GM19239 (cell line): ENCODE data around the gene PCDH10.

Experiments
- DNase-seq: peaks from one replicate; pipeline ENCODE4 v3.0.0; 2011; ENCODE audit warnings: low spot score; ENCODE audit not compliant: insufficient read length
- FAIRE-seq: peaks from 2 replicates; lab custom pipeline; 2011; peaks lifted over from hg19 to GRCh38; lab: Jason Lieb, UNC

PCDH10 gene

DNA sequence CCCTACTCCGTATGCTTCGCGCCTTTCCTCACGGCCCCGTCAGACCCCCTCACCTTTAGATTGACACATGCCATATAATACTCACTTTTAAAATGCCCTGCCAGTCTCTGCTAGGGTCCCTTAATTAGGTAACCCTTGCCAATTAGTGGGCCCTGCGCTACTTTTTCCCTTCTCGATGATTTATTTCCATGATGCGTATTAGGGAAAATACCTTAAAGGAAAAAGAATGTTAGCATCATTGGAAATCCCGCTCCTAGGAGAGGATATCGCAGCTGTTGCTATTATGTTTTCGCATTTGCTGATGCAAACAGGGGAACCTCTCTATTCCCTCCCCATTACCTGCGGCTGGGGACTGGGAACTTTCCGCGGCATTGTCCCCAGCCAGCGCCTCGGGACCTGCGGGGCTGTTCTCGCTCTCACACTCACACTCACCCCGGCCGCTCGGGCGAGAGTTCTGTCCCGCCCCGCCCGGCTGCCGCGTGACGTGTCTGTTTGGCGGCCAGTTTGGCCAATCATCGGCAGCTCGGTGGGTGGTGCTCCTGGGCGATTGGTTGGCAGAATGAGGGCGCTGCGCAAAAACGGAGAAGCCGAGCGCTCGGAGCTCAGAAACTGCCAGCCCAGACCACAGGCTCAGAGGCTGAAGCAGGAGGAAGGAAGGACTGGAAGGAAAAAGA lies at the start of gene PCDH10:
PCDH10 (plus strand) TSS at position 605 of the 674 bp plus-strand sequence. CDS start 847 bp downstream, outside the sequence.
- no peak for DNase-seq
- no peak for FAIRE-seq

DNA sequence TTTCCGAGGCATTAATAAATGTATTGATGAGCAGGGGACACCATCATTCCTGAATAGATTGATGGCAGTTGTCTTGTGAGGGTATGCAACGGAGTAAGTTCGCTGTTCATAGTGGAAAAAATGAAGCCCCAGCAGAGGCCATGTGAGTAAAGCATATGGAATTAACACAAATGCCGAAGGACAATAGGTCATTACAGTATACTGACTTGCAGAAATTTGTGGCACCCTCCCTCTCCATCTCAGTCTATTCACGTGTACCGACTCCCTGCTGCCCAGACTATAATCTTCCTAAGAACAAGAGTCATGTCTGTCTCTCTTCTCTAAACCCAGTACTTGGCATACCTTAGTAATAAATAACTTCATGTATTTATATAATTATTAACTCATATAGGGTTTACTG lies 47.1 kb upstream of the PCDH10 start:
- DNase-seq (no peak), FAIRE-seq (no peak)

GRCh38 chr4:133102612-133103409 lies 46.3 kb upstream of the PCDH10 start:
- DNase-seq (no peak), FAIRE-seq (no peak)

DNA sequence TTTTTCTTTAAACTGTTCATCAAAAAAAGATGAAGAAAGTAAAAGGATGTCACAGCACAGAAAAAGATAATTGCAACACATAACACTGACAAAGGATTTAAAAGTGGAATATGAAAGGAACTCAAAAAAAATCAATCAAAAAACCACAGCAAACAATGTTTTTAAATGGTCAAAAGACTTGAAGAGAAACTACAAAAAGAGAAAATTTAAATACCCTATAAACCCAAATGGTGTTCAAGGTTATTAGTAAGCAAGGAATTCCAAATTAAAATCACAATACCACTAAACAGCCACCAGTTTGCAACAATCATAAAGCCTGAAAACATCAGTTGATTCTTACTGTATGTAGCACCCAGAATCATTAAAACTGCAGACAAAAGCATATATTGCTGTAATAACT lies 36.5 kb upstream of the PCDH10 start:
- DNase-seq = no peak
- FAIRE-seq = no peak

DNA sequence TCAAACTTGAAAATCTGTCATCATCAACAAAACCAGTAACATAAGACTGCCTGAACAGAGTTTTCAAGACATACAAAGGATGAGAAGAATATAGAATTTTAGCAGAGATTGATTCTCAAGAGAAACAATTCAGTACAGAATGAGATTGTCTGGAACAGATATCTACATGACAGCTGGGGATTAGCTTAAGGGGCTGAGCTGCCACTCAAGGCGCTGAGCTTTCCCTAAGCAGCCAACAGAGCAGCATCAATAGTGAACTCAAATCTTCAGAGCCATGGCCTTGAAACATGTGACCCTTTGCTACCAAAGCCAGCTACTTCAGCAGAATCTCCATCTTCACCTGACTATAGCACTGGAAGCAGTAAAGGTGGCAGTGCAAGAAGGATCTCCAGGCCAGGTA lies 24.3 kb upstream of the PCDH10 start:
- DNase-seq = no peak
- no peak for FAIRE-seq

DNA sequence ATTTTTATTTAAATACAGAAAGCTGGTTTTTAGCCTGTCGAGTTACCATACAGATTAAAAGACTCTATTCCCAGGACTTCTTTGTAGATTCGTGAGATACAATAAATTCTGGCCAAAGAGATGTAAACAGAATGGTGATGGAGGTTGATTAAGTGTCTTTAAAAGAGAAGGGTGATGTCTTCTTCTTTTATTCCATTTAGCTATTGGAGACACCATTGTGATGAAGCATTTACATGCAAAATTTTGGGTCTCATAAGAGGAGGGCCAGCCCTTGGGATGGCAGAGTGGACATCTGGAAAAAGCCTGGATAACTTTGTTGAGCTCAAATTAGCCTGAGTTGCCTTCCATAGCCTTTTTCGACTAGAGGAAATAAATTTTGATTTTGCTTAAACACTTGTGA lies 21.6 kb upstream of the PCDH10 start:
- DNase-seq (no peak), FAIRE-seq (no peak)

- FAIRE-seq (no peak), DNase-seq (no peak)
These were observed 19.9 kb upstream of the PCDH10 start for GRCh38 chr4:133129237-133129636.

DNA sequence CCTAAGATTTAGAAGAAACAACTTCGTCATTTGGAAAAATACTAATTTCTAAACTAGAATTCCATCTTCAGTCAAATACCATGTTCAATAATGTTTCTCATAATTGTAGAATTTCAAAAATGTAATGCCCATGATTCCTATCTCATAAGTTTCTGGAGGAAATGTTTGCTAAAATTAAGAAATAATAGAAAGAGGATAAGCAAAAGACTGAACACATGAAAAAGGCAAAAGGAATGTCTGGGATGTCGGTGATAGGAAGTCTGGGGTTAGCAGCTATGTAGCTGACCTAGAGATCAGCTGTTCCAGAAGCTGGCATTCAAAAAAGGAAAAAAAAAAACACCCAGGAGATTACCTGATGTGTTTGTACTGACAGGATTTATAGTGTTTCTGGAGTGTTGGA lies 18.9 kb upstream of the PCDH10 start:
- DNase-seq = no peak
- FAIRE-seq = no peak

- FAIRE-seq (no peak), DNase-seq (no peak)
These were observed 17.1 kb upstream of the PCDH10 start for GRCh38 chr4:133131829-133132460.

GRCh38 chr4:133136833-133137232 lies 12.3 kb upstream of the PCDH10 start:
- DNase-seq (no peak), FAIRE-seq (no peak)

DNA sequence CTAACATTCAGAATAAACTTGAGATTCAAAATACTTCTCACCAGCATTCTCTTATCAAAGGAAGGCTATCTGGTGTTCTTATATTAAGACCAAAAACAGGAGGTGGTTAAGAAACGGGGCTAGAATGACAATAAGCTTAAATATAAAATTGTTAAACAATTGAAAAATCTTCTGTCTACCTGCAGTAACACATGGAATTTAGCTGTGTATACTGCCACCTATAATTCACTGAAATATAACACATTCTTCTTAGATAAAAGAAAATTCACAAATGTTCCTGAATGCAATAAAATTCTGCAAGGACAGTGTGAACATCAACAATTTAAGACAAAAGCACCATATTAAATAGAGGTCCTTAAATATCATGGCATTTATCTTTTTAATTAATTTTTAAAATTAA lies 11.5 kb upstream of the PCDH10 start:
- FAIRE-seq = no peak
- DNase-seq = no peak

GRCh38 chr4:133143775-133144430 lies 5.2 kb upstream of the PCDH10 start:
- FAIRE-seq (no peak), DNase-seq (no peak)

- no peak for DNase-seq
- FAIRE-seq = no peak
These were observed 3.9 kb upstream of the PCDH10 start for GRCh38 chr4:133145241-133145640.

GRCh38 chr4:133145758-133146573 lies 3.1 kb upstream of the PCDH10 start:
- FAIRE-seq = no peak
- DNase-seq = no peak

GRCh38 chr4:133146574-133147241 lies 2.4 kb upstream of the PCDH10 start:
- FAIRE-seq (peak; percentile 35), DNase-seq (no peak)

DNA sequence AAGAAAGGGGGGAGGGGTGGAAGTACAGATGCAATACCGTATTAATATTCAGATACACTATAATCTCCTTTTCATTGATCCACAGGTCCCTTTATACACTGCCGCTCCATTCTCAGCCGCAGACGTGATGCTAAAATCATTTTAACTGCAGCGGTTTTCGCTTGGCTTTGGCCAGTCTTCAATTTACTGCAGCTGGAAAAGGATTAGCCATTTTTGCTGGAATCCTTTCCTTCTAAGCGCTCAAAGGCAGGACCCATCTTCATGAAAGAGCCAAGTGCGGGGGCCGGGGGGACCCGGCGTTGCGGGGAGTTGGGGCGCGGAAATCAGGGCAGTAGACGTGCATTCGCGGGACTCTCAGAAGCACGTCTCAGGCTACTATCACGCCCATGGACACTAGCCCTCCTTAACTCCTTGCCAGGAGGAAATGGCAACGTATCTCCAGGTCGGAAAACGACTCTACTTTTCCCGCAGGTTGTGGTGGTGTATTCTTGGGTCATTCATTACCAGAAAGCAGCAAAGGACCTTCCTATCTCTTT lies 1.7 kb upstream of the PCDH10 start:
- FAIRE-seq (no peak), DNase-seq (no peak)

GRCh38 chr4:133147921-133148689 lies 989 bp upstream of the PCDH10 start:
- FAIRE-seq (no peak), DNase-seq (no peak)

DNA sequence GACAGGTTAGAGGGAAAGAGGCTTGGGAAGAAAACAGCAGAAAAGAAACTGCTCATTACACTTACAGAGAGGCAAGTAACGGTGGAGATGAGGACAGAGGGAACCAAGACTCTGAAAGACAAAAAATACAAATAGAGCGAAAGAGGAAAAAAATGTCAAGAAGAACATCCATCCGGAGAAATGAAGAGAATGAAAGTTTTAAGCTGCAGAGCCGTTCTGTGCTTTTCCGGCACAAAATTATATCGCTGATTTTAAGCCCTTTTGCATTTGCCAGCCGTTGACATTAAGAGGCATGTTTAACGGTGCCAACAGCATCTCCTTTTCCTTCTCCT lies 236 bp downstream of the PCDH10 start:
- no peak for FAIRE-seq
- DNase-seq = no peak
